PFSK-1 (cell line): ENCODE measurements around the gene CENPP.

ENCODE experiments used
- FOXP2 ChIP-seq: optimal IDR thresholded peaks from 2 replicates; pipeline ENCODE3; 2011; ENCODE audit warnings: borderline replicate concordance, control low read depth, inconsistent platforms; ENCODE audit not compliant: insufficient read depth; ENCODE audit errors: extremely low read length, extremely low read depth
- POLR2AphosphoS5 ChIP-seq: IDR thresholded peaks from 2 replicates; pipeline ENCODE4 v1.6.1; 2012; ENCODE audit warnings: low read depth, mild to moderate bottlenecking, control low read depth, low read length, moderate library complexity
- SIN3A ChIP-seq: IDR thresholded peaks from 2 replicates; pipeline ENCODE4 v1.6.1; 2012; ENCODE audit warnings: mild to moderate bottlenecking, low read length, moderate library complexity, borderline replicate concordance; ENCODE audit not compliant: insufficient read depth
- TAF1 ChIP-seq: IDR thresholded peaks from 2 replicates; pipeline ENCODE4 v1.6.1; 2012; ENCODE audit warnings: low read length, control low read depth, borderline replicate concordance; ENCODE audit not compliant: insufficient read depth
- TF ChIP-seq, protein P1 (sequence below), 2 experiments: IDR thresholded peaks; 2 replicates each; pipeline versions ENCODE4 v1.6.1 to v1.8.0; 2011 to 2012; ENCODE audit warnings: low read depth in 2 of 2, low read length in 2 of 2, control low read depth in 1 of 2, inconsistent platforms in 1 of 2, mild to moderate bottlenecking in 1 of 2, moderate library complexity in 1 of 2; ENCODE audit not compliant: insufficient read depth in 1 of 2

CENPP gene

GRCh38 chr9:92480291-92480771 lies 154.6 kb downstream of the CENPP start:
- TF ChIP-seq POLR2AphosphoS5 (no peak), TAF1 (no peak), FOXP2 (no peak), SIN3A (no peak)
- TF ChIP-seq, protein P1, sequence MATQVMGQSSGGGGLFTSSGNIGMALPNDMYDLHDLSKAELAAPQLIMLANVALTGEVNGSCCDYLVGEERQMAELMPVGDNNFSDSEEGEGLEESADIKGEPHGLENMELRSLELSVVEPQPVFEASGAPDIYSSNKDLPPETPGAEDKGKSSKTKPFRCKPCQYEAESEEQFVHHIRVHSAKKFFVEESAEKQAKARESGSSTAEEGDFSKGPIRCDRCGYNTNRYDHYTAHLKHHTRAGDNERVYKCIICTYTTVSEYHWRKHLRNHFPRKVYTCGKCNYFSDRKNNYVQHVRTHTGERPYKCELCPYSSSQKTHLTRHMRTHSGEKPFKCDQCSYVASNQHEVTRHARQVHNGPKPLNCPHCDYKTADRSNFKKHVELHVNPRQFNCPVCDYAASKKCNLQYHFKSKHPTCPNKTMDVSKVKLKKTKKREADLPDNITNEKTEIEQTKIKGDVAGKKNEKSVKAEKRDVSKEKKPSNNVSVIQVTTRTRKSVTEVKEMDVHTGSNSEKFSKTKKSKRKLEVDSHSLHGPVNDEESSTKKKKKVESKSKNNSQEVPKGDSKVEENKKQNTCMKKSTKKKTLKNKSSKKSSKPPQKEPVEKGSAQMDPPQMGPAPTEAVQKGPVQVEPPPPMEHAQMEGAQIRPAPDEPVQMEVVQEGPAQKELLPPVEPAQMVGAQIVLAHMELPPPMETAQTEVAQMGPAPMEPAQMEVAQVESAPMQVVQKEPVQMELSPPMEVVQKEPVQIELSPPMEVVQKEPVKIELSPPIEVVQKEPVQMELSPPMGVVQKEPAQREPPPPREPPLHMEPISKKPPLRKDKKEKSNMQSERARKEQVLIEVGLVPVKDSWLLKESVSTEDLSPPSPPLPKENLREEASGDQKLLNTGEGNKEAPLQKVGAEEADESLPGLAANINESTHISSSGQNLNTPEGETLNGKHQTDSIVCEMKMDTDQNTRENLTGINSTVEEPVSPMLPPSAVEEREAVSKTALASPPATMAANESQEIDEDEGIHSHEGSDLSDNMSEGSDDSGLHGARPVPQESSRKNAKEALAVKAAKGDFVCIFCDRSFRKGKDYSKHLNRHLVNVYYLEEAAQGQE (IDR thresholded peaks at IDR 0.05; ENCODE audit: insufficient read depth in 1 of 2, low read depth in 2 of 2, low read length in 2 of 2), result no peak

- no peak for TF ChIP-seq POLR2AphosphoS5
- no peak for TF ChIP-seq FOXP2
- no peak for TF ChIP-seq TAF1
- no peak for TF ChIP-seq SIN3A
- TF ChIP-seq, protein P1 (IDR thresholded peaks at IDR 0.05; ENCODE audit: insufficient read depth in 1 of 2, low read depth in 2 of 2, low read length in 2 of 2), result no peak
Measured at GRCh38 chr9:92480986-92481633, 155.4 kb downstream of the CENPP start.

- TF ChIP-seq POLR2AphosphoS5 (no peak), SIN3A (no peak), TAF1 (no peak), FOXP2 (no peak)
- TF ChIP-seq, protein P1 (IDR thresholded peaks at IDR 0.05; ENCODE audit: insufficient read depth in 1 of 2, low read depth in 2 of 2, low read length in 2 of 2), result no peak
Measured at GRCh38 chr9:92482329-92482728, 156.6 kb downstream of the CENPP start, which contains the start of gene ASPN. TSS of gene ASPN (minus strand) at chr9:92482506.

DNA sequence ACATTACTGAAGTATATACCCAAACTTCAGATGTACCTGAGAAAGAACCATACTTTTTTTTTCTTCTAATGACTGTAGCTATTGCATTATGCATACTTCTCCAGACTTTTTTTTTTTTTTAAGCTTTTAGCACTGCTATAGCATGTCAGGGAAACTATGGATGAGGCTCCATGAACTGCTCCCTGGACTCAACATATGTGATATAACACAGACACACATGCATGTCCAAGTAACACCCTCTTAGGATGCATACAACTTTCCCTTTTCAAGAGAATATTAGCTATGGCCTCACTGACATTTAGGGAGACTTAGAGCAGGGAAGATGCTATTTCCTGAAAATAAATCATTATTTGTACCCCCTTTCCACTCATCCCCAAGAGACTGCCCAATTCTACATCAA lies 157.1 kb downstream of the CENPP start:
- no peak for TF ChIP-seq POLR2AphosphoS5
- no peak for TF ChIP-seq TAF1
- TF ChIP-seq, protein P1 (IDR thresholded peaks at IDR 0.05; ENCODE audit: insufficient read depth in 1 of 2, low read depth in 2 of 2, low read length in 2 of 2), result no peak
- no peak for TF ChIP-seq SIN3A
- TF ChIP-seq FOXP2, result no peak
